ENCODE data around the gene MDN1. TPM values are rescaled to one million over a fixed set of nuclear protein-coding genes. Genes with fewer than 3 reads are reported as not detected.

MDN1 gene
- total RNA-seq, 1 experiment from 2014 or later, result 50.0 TPM

GRCh38 chr6:89707766-89708165 lies 111.8 kb downstream of the MDN1 start:
- TF ChIP-seq CTCF (IDR thresholded peaks at IDR 0.05; ENCODE audit: unreplicated experiment), result no peak
- peaks cover 32% of the 10 kb centered on the region for H3K36me3 Mint-ChIP-seq (ENCODE audit: insufficient read depth, unreplicated experiment)
- H3K4me3 Mint-ChIP-seq (ENCODE audit: low read depth, unreplicated experiment), result no peak overlapping the region
- BruUV-seq (replicated peaks), result no TSS peak
- H3K4me1 Mint-ChIP-seq (ENCODE audit: low read depth, unreplicated experiment), result peaks cover 11% of the 10 kb centered on the region
- no peaks in the 10 kb centered on the region for H3K9me3 Mint-ChIP-seq (ENCODE audit: low read depth, unreplicated experiment)
- no peak overlapping the region for H3K27ac Mint-ChIP-seq (ENCODE audit: unreplicated experiment)
- intact Hi-C loops (cut with micrococcal nuclease; ENCODE audit: unreplicated experiment), result no loop called here
- CTCF ChIA-PET, result no interaction called here
- H3K27me3 Mint-ChIP-seq (ENCODE audit: unreplicated experiment), result no peaks in the 10 kb centered on the region
- no peak for DNase-seq

- Mint-ChIP-seq H3K9me3 (ENCODE audit: low read depth, unreplicated experiment) (no peaks in the 10 kb centered on the region), H3K27me3 (ENCODE audit: unreplicated experiment) (no peaks in the 10 kb centered on the region), H3K4me3 (ENCODE audit: low read depth, unreplicated experiment) (no peak overlapping the region), H3K4me1 (ENCODE audit: low read depth, unreplicated experiment) (peaks cover 11% of the 10 kb centered on the region), H3K27ac (ENCODE audit: unreplicated experiment) (no peak overlapping the region), H3K36me3 (ENCODE audit: insufficient read depth, unreplicated experiment) (peaks cover 29% of the 10 kb centered on the region)
- TF ChIP-seq CTCF (IDR thresholded peaks at IDR 0.05; ENCODE audit: unreplicated experiment), result no peak
- no peak for DNase-seq
- BruUV-seq (replicated peaks), result no TSS peak
- intact Hi-C loops (cut with micrococcal nuclease; ENCODE audit: unreplicated experiment), result no loop called here
- CTCF ChIA-PET, result no interaction called here
Observed at GRCh38 chr6:89706121-89706520, 113.5 kb downstream of the MDN1 start.

- no peak for DNase-seq
- Mint-ChIP-seq H3K9me3 (ENCODE audit: low read depth, unreplicated experiment) (no peaks in the 10 kb centered on the region), H3K36me3 (ENCODE audit: insufficient read depth, unreplicated experiment) (peaks cover 23% of the 10 kb centered on the region), H3K27ac (ENCODE audit: unreplicated experiment) (no peak overlapping the region), H3K4me3 (ENCODE audit: low read depth, unreplicated experiment) (no peak overlapping the region), H3K27me3 (ENCODE audit: unreplicated experiment) (no peaks in the 10 kb centered on the region), H3K4me1 (ENCODE audit: low read depth, unreplicated experiment) (no peaks in the 10 kb centered on the region)
- CTCF ChIA-PET, result no interaction called here
- intact Hi-C loops (cut with micrococcal nuclease; ENCODE audit: unreplicated experiment), result no loop called here
- BruUV-seq (replicated peaks), result no TSS peak
- no peak for TF ChIP-seq CTCF (IDR thresholded peaks at IDR 0.05; ENCODE audit: unreplicated experiment)
Observed at GRCh38 chr6:89703292-89703691, 116.3 kb downstream of the MDN1 start.

- Mint-ChIP-seq H3K27ac (ENCODE audit: unreplicated experiment) (no peak overlapping the region), H3K36me3 (ENCODE audit: insufficient read depth, unreplicated experiment) (peaks cover 16% of the 10 kb centered on the region), H3K27me3 (ENCODE audit: unreplicated experiment) (no peaks in the 10 kb centered on the region), H3K4me3 (ENCODE audit: low read depth, unreplicated experiment) (no peak overlapping the region), H3K9me3 (ENCODE audit: low read depth, unreplicated experiment) (no peaks in the 10 kb centered on the region), H3K4me1 (ENCODE audit: low read depth, unreplicated experiment) (no peaks in the 10 kb centered on the region)
- BruUV-seq (replicated peaks), result no TSS peak
- TF ChIP-seq CTCF (IDR thresholded peaks at IDR 0.05; ENCODE audit: unreplicated experiment), result no peak
- DNase-seq, result no peak
- CTCF ChIA-PET, result no interaction called here
- intact Hi-C loops (cut with micrococcal nuclease; ENCODE audit: unreplicated experiment), result no loop called here
Observed at GRCh38 chr6:89702349-89702748, 117.2 kb downstream of the MDN1 start.

- CTCF ChIA-PET, result no interaction called here
- intact Hi-C loops (cut with micrococcal nuclease; ENCODE audit: unreplicated experiment), result no loop called here
- H3K9me3 Mint-ChIP-seq (ENCODE audit: low read depth, unreplicated experiment), result no peaks in the 10 kb centered on the region
- no peaks in the 10 kb centered on the region for H3K27me3 Mint-ChIP-seq (ENCODE audit: unreplicated experiment)
- BruUV-seq (replicated peaks), result no TSS peak
- no peak overlapping the region for H3K27ac Mint-ChIP-seq (ENCODE audit: unreplicated experiment)
- H3K4me1 Mint-ChIP-seq (ENCODE audit: low read depth, unreplicated experiment), result no peaks in the 10 kb centered on the region
- peaks cover 24% of the 10 kb centered on the region for H3K36me3 Mint-ChIP-seq (ENCODE audit: insufficient read depth, unreplicated experiment)
- TF ChIP-seq CTCF (IDR thresholded peaks at IDR 0.05; ENCODE audit: unreplicated experiment), result no peak
- no peak for DNase-seq
- no peak overlapping the region for H3K4me3 Mint-ChIP-seq (ENCODE audit: low read depth, unreplicated experiment)
Observed at GRCh38 chr6:89695667-89696066, 123.9 kb downstream of the MDN1 start.

All from Calu3 (cell line).